Suppressor macrophage treated with lipopolysaccharide for 1 hour (primary cell): ENCODE results near the gene RGS16.
"Not testable (repeated sequence)": the region's sequence is repeated elsewhere in the genome, so short reads cannot be mapped to it uniquely, and the experiment has no call there.

Source experiments
- DNase-seq, 3 donors: peaks; one replicate each; pipeline ENCODE4 v3.0.0-alpha.2; 2020 to 2022

The RGS16 gene

GRCh38 chr1:182604175-182605164 lies at the start of gene RGS16:
Gene RGS16, minus strand, starts transcription at chr1:182604389. Its CDS starts 130 bp downstream, at chr1:182604259.
- peak; percentile 91 to 96 (median 95) for DNase-seq

DNA sequence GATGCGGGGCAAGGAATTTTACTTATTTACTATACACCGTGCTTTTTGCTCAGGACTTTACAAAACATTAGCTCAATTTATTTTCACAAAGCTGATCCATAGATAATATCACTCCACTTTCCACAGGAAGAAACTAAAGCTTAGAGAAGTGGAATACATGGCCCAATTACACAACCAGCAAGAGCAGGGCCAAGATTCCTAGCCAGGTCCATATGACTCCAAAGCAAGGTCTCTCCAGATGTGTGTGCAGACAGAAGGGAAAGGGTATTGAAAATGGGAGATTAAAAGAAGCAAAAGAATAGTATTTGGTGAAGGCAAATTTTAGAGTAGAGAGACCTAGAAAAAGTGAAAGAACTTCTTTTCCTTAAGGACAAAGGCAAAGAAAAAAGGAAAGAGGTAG lies 49.8 kb upstream of the RGS16 start:
- DNase-seq = no peak

DNA sequence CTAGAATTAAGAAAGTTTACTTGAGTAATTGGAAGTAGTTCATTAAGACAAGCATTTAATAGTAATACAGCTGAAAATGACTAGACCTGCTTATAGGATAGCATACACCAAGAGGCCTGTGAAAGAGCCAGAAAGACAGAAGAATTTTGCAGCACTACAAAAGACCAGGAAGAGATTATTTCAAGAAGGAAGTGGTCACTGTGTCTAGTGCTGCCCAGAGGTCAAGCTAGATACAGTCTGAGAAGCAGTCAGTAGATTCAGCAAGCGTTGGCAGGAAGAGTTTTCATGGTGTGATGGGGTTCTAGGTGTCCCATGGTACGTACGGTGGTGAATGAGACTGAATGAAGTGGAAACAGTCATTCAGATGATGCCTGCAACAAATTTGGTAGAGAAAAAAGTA lies 48.7 kb upstream of the RGS16 start:
- DNase-seq = peak in 1 of 3 donors; percentile 11

DNA sequence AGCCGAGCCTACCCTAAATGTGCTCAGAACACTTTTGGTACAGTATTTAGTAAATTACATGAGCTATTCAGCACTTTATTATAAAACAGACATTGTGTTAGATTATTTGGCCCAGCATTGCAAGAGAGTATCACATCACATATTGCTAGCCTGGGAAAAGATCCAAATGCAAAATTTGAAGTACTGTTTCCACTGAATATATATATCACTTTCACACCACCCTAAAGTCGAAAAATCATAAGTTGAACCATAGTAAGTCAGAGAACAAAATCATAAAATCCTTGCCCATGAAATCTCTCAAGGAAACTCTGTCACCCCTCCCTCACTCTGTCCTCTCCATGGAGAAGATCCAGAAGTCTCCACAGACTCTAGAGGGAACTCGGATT lies 47.1 kb upstream of the RGS16 start:
- no peak for DNase-seq

GRCh38 chr1:182650678-182651338 lies 46.6 kb upstream of the RGS16 start:
- DNase-seq = no peak

GRCh38 chr1:182649041-182649440 lies 44.9 kb upstream of the RGS16 start:
- no peak for DNase-seq

DNA sequence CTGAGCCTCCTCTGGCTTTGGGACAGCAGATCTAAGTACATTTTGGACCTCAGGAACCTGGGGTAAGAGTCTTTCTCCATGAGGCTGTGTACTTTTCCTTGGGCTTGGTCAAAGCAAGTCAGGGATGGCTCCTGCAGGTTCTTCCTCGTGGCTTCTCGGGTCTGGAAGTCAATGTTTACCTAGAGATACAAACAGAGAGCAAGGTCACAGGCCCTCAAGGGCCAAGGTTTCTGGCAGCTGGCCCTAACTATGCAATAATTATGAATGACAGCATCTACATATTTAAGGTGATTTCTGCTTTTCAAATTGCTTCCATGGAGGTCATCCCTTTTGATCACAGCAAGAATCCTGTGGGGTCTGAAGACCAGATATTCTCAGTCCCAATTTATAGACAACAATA lies 42.5 kb upstream of the RGS16 start:
- no peak for DNase-seq

DNA sequence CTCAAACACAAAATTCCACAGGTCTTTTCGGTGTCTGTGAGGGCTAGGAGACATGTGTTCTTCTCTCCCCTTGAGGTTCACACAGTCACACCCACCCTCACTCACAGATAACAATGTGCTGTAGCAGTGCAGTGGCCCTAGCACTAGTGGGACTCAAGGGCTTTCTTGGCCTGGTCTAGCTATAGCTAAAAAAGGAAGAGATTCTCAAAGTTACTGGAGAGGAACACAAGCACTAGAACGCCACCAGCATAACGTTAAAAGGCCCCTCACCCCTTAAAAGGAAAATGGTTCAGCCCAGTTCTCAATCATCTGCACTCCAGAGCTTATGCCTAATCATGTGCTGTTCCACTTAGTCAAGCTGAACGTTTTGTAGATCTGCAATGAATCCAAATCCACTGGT lies 40.7 kb upstream of the RGS16 start:
- no peak for DNase-seq

DNA sequence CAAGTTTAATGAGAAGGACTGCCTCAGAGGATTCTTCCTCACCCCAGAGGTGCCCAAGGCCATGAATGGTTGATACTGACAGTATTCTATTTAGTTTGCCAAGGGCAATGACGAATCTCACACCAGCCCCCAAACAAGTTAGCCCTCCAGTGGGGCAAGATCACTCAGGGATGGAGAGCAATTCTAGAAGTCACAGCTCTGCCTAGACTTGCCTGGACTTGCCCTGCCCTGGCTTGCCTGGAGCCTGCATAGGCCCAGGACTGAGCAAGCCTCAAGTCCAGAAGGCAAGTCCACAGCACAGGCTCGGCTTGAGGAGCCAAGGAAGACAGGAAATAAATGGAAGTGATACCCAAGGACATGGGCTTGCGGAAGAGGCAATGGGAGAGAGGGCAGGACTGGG lies 39.5 kb upstream of the RGS16 start:
- DNase-seq = no peak

GRCh38 chr1:182642461-182642860 lies 38.3 kb upstream of the RGS16 start:
- no peak for DNase-seq

DNA sequence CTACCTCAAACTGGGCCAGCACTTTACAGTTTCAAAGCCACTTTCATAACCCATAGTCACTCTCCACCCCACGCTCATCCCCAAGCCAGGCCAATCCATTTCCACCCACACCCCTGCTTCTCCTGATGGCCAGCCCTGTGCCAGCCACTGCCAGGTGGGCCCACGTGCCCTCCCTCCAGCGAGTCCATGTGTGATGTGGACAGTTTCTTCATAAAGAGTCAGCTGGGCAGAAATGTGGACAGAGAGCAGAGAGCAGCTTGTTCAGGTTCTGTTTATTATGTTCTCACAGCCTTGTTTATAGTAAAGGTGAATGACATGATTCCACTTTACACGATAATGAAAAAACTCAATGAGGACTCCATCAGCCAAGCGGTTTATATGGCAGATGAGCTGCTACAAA lies 37.4 kb upstream of the RGS16 start:
- no peak for DNase-seq

DNA sequence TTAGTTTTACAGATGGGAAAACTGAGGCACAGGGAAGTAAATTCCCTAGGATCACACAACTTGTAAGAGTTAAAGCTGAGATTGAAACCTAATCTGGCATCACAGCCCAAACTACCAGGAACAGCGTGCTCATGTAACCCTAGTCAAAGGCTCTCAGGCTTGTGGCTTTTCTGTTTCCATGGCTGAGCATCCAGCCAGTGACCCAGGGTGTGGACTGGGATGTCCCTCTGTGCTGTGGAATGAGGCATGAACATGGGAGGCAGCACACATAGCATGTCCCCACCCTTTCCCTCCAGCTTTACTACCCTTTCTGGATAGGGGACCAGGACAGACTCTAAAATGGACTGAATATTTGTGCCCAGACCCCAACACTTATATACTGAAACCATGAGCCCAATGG lies 35.1 kb upstream of the RGS16 start:
- DNase-seq = no peak

DNA sequence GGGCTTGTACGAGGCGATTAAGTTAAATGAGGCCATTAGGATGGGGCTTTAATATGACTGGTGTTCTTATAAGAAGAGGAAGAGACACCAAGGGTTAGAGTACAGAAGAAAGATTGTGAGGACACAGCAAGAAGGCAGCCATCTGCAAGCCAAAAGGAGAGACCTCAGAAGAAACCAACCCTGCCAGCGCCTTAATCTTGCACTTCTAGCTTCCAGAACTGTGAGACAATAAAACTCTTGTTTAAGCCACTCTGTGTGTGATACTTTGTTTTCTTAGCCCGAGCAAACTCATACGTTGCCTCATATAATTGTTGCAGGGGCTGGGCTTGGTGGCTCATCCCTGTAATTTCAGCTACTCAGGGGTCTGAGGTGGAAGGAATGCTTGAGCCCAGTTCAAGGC lies 33.6 kb upstream of the RGS16 start:
- no peak for DNase-seq

- DNase-seq = no peak
Observed at GRCh38 chr1:182635871-182636270, 31.7 kb upstream of the RGS16 start.

- DNase-seq = no peak
Observed at GRCh38 chr1:182634306-182635072, 30.3 kb upstream of the RGS16 start.

DNA sequence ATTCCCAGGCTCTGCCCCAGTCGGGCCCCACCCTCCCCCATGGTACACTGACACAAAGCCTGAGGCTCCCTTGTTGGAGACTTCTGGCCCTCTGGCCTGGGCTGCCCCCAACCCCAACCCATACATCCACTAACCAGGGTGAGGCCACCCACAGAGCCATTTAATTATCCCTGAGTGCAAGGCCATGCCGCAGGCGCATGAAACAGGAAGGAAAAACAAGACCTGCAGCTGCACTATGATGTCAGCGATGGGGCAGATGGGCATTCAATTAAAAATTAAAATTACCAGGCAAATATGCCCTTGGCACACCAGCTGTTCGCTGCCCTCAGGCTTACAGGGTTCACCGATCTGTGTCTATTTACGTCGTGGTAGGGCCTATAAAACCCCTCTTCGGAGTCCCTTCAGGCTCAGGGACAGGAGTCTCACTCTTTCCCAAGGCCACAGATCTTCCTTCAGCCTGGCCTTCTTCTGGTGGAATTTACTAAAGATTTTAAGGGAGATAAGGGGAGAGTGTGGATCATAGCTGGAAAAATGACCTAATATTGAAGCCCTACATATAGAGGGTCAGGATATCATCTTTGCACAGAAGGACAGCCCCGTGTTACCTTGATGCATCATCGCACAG lies 29.6 kb upstream of the RGS16 start:
- DNase-seq = no peak

- no peak for DNase-seq
Observed at GRCh38 chr1:182633031-182633430, 28.8 kb upstream of the RGS16 start.

GRCh38 chr1:182632441-182632857 lies 28.3 kb upstream of the RGS16 start:
- DNase-seq = not testable (repeated sequence)

DNA sequence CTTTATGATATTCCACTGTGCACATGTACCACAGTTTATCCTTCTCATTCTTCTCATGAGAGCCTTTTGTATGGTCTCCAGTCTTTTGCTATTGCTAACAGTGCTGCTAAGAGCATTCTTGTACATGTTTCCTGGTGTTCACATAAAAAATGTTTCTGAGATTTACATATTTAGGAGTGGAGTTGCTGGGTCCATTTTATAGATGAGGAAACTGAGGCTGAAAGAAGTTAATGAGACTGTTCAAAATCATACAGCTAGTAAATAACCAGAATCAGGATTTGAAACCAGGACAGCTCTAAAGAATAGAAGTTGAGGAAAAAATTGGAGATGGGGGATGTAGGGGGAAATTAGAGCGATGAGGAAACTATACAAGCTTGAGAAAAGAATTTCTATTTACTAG lies 27.8 kb upstream of the RGS16 start:
- DNase-seq = no peak

DNA sequence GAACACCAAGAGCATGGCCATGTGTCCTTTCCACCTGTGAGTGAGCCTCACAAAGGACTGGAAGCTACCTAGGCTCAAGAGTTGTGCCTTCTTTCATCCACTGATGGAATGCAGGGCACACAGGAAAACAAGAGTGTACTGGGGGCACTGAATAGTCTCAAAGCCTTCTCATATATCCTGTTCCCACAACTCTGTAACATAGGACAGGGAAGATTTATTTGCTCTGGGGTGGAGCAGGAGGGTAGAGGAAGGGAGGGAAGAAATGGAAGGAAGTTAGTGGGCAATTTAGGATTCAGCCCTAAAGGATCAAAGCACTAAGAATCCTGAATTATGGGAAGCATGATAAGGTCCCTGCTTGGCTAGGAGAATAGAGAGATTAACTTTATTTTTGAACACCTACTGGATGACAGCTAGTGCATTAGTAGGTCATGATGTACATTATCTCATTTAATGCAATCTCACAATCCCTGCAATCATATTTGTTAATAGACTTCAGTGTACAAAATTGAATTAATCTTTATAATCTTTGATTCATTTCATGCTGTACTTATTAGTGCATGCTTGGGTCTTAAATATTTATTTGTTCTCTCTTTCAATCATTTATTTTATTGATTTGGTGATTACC lies 27.0 kb upstream of the RGS16 start:
- DNase-seq = no peak

DNA sequence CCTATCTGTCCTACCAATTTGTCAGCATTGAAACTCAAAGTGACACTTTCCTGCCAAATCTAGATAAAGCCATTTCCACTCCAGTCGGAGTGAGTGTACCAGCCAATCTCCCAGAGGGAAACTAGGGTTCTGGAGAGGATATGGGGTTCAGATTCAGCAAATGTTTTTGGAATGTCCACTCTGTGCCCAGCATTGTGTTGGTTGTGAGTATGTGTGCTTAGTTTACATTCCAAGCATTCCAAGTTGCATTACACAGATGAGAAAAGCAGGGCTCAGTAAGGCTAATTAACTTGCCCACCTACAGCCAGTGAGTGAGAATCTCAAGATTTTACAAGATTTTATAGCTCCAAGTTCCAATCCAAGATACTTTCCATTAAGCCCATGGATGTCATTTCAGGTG lies 26.4 kb upstream of the RGS16 start:
- DNase-seq = no peak

- peak; percentile 65 to 81 (median 79) for DNase-seq
Observed at GRCh38 chr1:182629499-182630096, 25.4 kb upstream of the RGS16 start.
